ENCODE results near the gene ASIP.
A peak's percentile ranks its signal among the peaks of the same experiment; 100 is the strongest.
"Not testable (repeated sequence)": the region's sequence is repeated elsewhere in the genome, so short reads cannot be mapped to it uniquely, and the experiment has no call there.

ASIP gene

GRCh38 chr20:34290471-34290870 is 49.2 kb downstream of the ASIP start:
- no peak for DNase-seq

GRCh38 chr20:34292496-34292895 is 51.3 kb downstream of the ASIP start:
- no peak for DNase-seq

GRCh38 chr20:34293119-34293518 is 51.9 kb downstream of the ASIP start:
- DNase-seq = no peak

GRCh38 chr20:34293589-34293988 is 52.4 kb downstream of the ASIP start:
- no peak for DNase-seq

- no peak for DNase-seq
These were observed 53.3 kb downstream of the ASIP start for GRCh38 chr20:34294563-34294962.

- no peak for DNase-seq
These were observed 54.1 kb downstream of the ASIP start for GRCh38 chr20:34295284-34295683.

GRCh38 chr20:34296468-34296867 is 55.2 kb downstream of the ASIP start:
- DNase-seq = no peak

GRCh38 chr20:34298294-34298784 is 57.1 kb downstream of the ASIP start:
- DNase-seq = not testable (repeated sequence)

- no peak for DNase-seq
These were observed 58.5 kb downstream of the ASIP start for GRCh38 chr20:34299556-34300255.

GRCh38 chr20:34300256-34300806 is 59.1 kb downstream of the ASIP start:
- DNase-seq = no peak

GRCh38 chr20:34300809-34301586 is 59.8 kb downstream of the ASIP start:
- DNase-seq = peak; percentile 43

- DNase-seq = peak; percentile 43
These were observed 60.5 kb downstream of the ASIP start for GRCh38 chr20:34301587-34302311.

GRCh38 chr20:34302312-34302722 is 61.1 kb downstream of the ASIP start:
- DNase-seq = peak; percentile 67

- peak; percentile 97 for DNase-seq
These were observed 61.7 kb downstream of the ASIP start, which contains the start of gene AHCY for GRCh38 chr20:34302723-34303533. TSS of gene AHCY (minus strand) at chr20:34303355. CDS start at chr20:34303270, 85 bp downstream.

GRCh38 chr20:34305333-34306230 is 64.4 kb downstream of the ASIP start:
- no peak for DNase-seq

- no peak for DNase-seq
These were observed 68.5 kb downstream of the ASIP start for GRCh38 chr20:34309691-34310090.

GRCh38 chr20:34310481-34311117 is 69.4 kb downstream of the ASIP start:
- DNase-seq = no peak

GRCh38 chr20:34311118-34312023 is 70.1 kb downstream of the ASIP start:
- DNase-seq = no peak

- DNase-seq = no peak
These were observed 70.8 kb downstream of the ASIP start for GRCh38 chr20:34312024-34312460.

Measured in OCI-M1 (cell line).